DOHH2 (cell line): ENCODE measurements around the gene ZYG11B.

Experiments used
- EZH2phosphoT487 ChIP-seq: fragments of 200-600 bp; sonication (generic); IDR thresholded peaks from 2 replicates; pipeline ENCODE4 v1.6.1; 2017; ENCODE audit warnings: borderline replicate concordance, mild to moderate bottlenecking, antibody characterized with exemption, low read length, moderate library complexity, mixed read lengths
- TF ChIP-seq, protein P1 (sequence below): fragments of 200-600 bp; sonication (generic); IDR thresholded peaks from one replicate; pipeline ENCODE4 v1.5.1; 2014; ENCODE audit warnings: antibody characterized with exemption, mild to moderate bottlenecking, low read depth, low read length; ENCODE audit not compliant: poor library complexity, severe bottlenecking

DNA sequence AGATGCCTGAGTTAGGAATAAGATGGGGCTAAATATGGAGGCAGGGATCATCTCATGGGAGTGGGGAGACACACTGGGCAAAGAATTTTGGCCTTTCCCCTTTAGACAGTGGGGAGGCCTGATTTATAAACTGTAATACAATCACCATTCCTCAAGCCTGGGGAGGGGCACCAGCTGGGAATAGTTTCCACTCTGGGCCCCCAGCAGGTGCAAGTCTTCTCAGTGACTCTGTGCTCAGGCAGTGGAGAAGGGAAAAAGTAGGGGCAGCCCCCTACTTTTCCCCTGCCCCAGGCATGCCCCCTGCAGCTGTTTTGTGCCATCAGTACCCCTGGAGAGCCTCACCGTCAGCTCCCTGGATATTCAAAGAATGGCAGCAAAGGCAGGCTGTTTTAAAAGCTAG, 47.2 kb upstream of the ZYG11B start:
- TF ChIP-seq, protein P1, sequence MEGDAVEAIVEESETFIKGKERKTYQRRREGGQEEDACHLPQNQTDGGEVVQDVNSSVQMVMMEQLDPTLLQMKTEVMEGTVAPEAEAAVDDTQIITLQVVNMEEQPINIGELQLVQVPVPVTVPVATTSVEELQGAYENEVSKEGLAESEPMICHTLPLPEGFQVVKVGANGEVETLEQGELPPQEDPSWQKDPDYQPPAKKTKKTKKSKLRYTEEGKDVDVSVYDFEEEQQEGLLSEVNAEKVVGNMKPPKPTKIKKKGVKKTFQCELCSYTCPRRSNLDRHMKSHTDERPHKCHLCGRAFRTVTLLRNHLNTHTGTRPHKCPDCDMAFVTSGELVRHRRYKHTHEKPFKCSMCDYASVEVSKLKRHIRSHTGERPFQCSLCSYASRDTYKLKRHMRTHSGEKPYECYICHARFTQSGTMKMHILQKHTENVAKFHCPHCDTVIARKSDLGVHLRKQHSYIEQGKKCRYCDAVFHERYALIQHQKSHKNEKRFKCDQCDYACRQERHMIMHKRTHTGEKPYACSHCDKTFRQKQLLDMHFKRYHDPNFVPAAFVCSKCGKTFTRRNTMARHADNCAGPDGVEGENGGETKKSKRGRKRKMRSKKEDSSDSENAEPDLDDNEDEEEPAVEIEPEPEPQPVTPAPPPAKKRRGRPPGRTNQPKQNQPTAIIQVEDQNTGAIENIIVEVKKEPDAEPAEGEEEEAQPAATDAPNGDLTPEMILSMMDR: no peak
- TF ChIP-seq EZH2phosphoT487: no peak
